K562 (cell line): ENCODE measurements around the gene RGL2. TPM values are rescaled to one million over a fixed set of nuclear protein-coding genes. Genes with fewer than 3 reads are reported as not detected.

Experiments
- GATAD2A ChIP-seq: fragments of 450-650 bp; IDR thresholded peaks from 2 replicates; pipeline ENCODE4 v1.6.1; 2017
- KAT8 ChIP-seq: fragments of 450-650 bp; IDR thresholded peaks from 2 replicates; pipeline ENCODE4 v1.6.1; 2016; ENCODE audit warnings: low read depth, mild to moderate bottlenecking
- NR2C2 ChIP-seq, 2 experiments: fragments of 200-800 bp in 1 of 2; sonication (Bioruptor generic) in 1 of 2; sonication (generic) in 1 of 2; formaldehyde crosslinking in 1 of 2; IDR thresholded peaks; 2 replicates each; pipeline versions ENCODE4 v1.6.1 to v1.8.0; 2016 to 2022; ENCODE audit warnings: mild to moderate bottlenecking in 1 of 2, missing compliant biosample characterization in 1 of 2, missing genetic modification characterization in 1 of 2, missing genetic modification reagents in 1 of 2
- PCBP1 ChIP-seq: fragments of 200-400 bp; formaldehyde crosslinking; IDR thresholded peaks from 2 replicates; pipeline ENCODE4 v1.6.1; 2018; ENCODE audit warnings: mild to moderate bottlenecking, low read depth, low read length; ENCODE audit not compliant: poor library complexity, severe bottlenecking
- RBM15 ChIP-seq: fragments of 200-400 bp; formaldehyde crosslinking; IDR thresholded peaks from 2 replicates; pipeline ENCODE4 v1.6.1; 2018; ENCODE audit warnings: mild to moderate bottlenecking, low read length, moderate library complexity; ENCODE audit not compliant: insufficient read depth
- SMARCC2 ChIP-seq: fragments of 450-650 bp; IDR thresholded peaks from 2 replicates; pipeline ENCODE4 v1.6.1; 2017; ENCODE audit warnings: antibody characterized with exemption, moderate library complexity, mild to moderate bottlenecking, low read depth
- SNRNP70 ChIP-seq: fragments of 200-400 bp; formaldehyde crosslinking; optimal IDR thresholded peaks from 2 replicates; pipeline ENCODE3; 2017; ENCODE audit warnings: low read depth, low read length
- TEAD4 ChIP-seq, 2 experiments: sonication (generic) in 1 of 2; formaldehyde crosslinking in 1 of 2; IDR thresholded peaks; 2 replicates each; pipeline versions ENCODE4 v1.6.1 to v1.8.0; 2012 to 2022; ENCODE audit warnings: borderline replicate concordance in 1 of 2, inconsistent platforms in 1 of 2, low read length in 1 of 2, mild to moderate bottlenecking in 1 of 2, missing genetic modification reagents in 1 of 2
- ZBTB7A ChIP-seq: IDR thresholded peaks from 2 replicates; pipeline ENCODE4 v1.6.1; 2011; ENCODE audit warnings: low read depth, mild to moderate bottlenecking, low read length, moderate library complexity, borderline replicate concordance; ENCODE audit not compliant: control insufficient read depth
- ZNF79 ChIP-seq: fragments of 250-450 bp; sonication (Bioruptor Pico); IDR thresholded peaks from 2 replicates; pipeline ENCODE4 v1.4.0; 2020; ENCODE audit warnings: low read depth, mild to moderate bottlenecking, moderate library complexity
- ZNF830 ChIP-seq: fragments of 250-450 bp; sonication (Bioruptor Pico); IDR thresholded peaks from 2 replicates; pipeline ENCODE4 v1.5.0; 2021; ENCODE audit warnings: mild to moderate bottlenecking
- polyA plus RNA-seq, 8 experiments: library from polyadenylated mRNA; depleted of rRNA in 4 of 8; stranded (reverse) in 5 of 8; unstranded in 3 of 8; fragments of >200 nt; fragmentation: Nextera tagmentation in 2 of 8; fragmentation: Illumina TruSeq in 1 of 8; extraction: Ambion mirVana in 2 of 8; extraction: Trizol in 1 of 8; gene quantifications; 2 replicates each; pipeline versions ENCODE4 v1.2.1 to v1.2.3, GENCODE V29; 2011 to 2014; ENCODE audit warnings: inconsistent platforms in 1 of 8, missing spikeins in 1 of 8
- total RNA-seq, 7 experiments: library from RNA; depleted of rRNA in 6 of 7; stranded (reverse); fragments of >200 nt in 6 of 7; fragmentation: Illumina TruSeq in 2 of 7; extraction: Trizol in 2 of 7; gene quantifications; 2 replicates each; pipeline versions ENCODE4 v1.2.1 to v1.2.3, GENCODE V29; 2011 to 2021; ENCODE audit warnings: low replicate concordance in 1 of 7
- TF ChIP-seq, protein P1 (sequence below): sonication (generic); formaldehyde crosslinking; IDR thresholded peaks from 2 replicates; pipeline ENCODE4 v1.8.0; 2023; ENCODE audit warnings: missing genetic modification reagents, mild to moderate bottlenecking, borderline replicate concordance
- TF ChIP-seq, protein P2 (sequence below): fragments of 250-450 bp; sonication (Bioruptor Pico); IDR thresholded peaks from 2 replicates; pipeline ENCODE4 v1.4.0; 2020
- TF ChIP-seq, protein P3 (sequence below): fragments of 450-650 bp; formaldehyde crosslinking; IDR thresholded peaks from 2 replicates; pipeline ENCODE4 v1.4.0; 2020; ENCODE audit warnings: mild to moderate bottlenecking, moderate library complexity
- TF ChIP-seq, protein P4 (sequence below): fragments of 450-650 bp; IDR thresholded peaks from one replicate; pipeline ENCODE4 v1.6.1; 2018; ENCODE audit warnings: mild to moderate bottlenecking, moderate library complexity; ENCODE audit not compliant: partially characterized antibody

Gene RGL2
- total and polyA plus RNA-seq, 9 of the 15 experiments (the other 6 are each of a cell fraction or from before 2014, with no cell fraction given): 1.8 to 57.1 (median 19.5) TPM

GRCh38 chr6:33314943-33315792, 16.4 kb upstream of the RGL2 start (continued):
- TF ChIP-seq, protein P1, sequence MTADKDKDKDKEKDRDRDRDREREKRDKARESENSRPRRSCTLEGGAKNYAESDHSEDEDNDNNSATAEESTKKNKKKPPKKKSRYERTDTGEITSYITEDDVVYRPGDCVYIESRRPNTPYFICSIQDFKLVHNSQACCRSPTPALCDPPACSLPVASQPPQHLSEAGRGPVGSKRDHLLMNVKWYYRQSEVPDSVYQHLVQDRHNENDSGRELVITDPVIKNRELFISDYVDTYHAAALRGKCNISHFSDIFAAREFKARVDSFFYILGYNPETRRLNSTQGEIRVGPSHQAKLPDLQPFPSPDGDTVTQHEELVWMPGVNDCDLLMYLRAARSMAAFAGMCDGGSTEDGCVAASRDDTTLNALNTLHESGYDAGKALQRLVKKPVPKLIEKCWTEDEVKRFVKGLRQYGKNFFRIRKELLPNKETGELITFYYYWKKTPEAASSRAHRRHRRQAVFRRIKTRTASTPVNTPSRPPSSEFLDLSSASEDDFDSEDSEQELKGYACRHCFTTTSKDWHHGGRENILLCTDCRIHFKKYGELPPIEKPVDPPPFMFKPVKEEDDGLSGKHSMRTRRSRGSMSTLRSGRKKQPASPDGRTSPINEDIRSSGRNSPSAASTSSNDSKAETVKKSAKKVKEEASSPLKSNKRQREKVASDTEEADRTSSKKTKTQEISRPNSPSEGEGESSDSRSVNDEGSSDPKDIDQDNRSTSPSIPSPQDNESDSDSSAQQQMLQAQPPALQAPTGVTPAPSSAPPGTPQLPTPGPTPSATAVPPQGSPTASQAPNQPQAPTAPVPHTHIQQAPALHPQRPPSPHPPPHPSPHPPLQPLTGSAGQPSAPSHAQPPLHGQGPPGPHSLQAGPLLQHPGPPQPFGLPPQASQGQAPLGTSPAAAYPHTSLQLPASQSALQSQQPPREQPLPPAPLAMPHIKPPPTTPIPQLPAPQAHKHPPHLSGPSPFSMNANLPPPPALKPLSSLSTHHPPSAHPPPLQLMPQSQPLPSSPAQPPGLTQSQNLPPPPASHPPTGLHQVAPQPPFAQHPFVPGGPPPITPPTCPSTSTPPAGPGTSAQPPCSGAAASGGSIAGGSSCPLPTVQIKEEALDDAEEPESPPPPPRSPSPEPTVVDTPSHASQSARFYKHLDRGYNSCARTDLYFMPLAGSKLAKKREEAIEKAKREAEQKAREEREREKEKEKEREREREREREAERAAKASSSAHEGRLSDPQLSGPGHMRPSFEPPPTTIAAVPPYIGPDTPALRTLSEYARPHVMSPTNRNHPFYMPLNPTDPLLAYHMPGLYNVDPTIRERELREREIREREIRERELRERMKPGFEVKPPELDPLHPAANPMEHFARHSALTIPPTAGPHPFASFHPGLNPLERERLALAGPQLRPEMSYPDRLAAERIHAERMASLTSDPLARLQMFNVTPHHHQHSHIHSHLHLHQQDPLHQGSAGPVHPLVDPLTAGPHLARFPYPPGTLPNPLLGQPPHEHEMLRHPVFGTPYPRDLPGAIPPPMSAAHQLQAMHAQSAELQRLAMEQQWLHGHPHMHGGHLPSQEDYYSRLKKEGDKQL (CRISPR knock-in tag): no peak
- TF ChIP-seq SMARCC2: no peak
- TF ChIP-seq, protein P2, sequence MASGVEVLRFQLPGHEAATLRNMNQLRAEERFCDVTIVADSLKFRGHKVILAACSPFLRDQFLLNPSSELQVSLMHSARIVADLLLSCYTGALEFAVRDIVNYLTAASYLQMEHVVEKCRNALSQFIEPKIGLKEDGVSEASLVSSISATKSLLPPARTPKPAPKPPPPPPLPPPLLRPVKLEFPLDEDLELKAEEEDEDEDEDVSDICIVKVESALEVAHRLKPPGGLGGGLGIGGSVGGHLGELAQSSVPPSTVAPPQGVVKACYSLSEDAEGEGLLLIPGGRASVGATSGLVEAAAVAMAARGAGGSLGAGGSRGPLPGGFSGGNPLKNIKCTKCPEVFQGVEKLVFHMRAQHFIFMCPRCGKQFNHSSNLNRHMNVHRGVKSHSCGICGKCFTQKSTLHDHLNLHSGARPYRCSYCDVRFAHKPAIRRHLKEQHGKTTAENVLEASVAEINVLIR (CRISPR knock-in tag): no peak
- TF ChIP-seq, protein P3, sequence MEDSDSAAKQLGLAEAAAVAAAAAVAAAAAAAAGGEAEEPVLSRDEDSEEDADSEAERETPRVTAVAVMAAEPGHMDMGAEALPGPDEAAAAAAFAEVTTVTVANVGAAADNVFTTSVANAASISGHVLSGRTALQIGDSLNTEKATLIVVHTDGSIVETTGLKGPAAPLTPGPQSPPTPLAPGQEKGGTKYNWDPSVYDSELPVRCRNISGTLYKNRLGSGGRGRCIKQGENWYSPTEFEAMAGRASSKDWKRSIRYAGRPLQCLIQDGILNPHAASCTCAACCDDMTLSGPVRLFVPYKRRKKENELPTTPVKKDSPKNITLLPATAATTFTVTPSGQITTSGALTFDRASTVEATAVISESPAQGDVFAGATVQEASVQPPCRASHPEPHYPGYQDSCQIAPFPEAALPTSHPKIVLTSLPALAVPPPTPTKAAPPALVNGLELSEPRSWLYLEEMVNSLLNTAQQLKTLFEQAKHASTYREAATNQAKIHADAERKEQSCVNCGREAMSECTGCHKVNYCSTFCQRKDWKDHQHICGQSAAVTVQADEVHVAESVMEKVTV (CRISPR knock-in tag): no peak
- no peak for TF ChIP-seq NR2C2 (CRISPR knock-in tag; IDR thresholded peaks at IDR 0.05)
- TF ChIP-seq NR2C2 (tag; IDR thresholded peaks at IDR 0.05): no peak; the same call in 1 of the 2 replicates
- no peak for TF ChIP-seq KAT8
- no peak for TF ChIP-seq PCBP1
- no peak for TF ChIP-seq ZNF79 (CRISPR knock-in tag)
- peak; percentile 32; the same call in 1 of the 2 replicates for TF ChIP-seq ZBTB7A
- no peak for TF ChIP-seq GATAD2A
- TF ChIP-seq, protein P4, sequence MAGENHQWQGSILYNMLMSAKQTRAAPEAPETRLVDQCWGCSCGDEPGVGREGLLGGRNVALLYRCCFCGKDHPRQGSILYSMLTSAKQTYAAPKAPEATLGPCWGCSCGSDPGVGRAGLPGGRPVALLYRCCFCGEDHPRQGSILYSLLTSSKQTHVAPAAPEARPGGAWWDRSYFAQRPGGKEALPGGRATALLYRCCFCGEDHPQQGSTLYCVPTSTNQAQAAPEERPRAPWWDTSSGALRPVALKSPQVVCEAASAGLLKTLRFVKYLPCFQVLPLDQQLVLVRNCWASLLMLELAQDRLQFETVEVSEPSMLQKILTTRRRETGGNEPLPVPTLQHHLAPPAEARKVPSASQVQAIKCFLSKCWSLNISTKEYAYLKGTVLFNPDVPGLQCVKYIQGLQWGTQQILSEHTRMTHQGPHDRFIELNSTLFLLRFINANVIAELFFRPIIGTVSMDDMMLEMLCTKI: no peak
- TF ChIP-seq TEAD4 (IDR thresholded peaks at IDR 0.05; ENCODE audit: low read length): no peak
- TF ChIP-seq TEAD4 (CRISPR knock-in tag; IDR thresholded peaks at IDR 0.05; ENCODE audit: borderline replicate concordance): no peak
- TF ChIP-seq RBM15: no peak
- TF ChIP-seq SNRNP70: no peak
- TF ChIP-seq ZNF830: no peak
